TTC549 (cell line): ENCODE data around the gene SHISAL2B.
"Not testable (repeated sequence)": the region's sequence is repeated elsewhere in the genome, so short reads cannot be mapped to it uniquely, and the experiment has no call there.

Experiments used
- FAIRE-seq: peaks from 2 replicates; lab custom pipeline; 2012; peaks lifted over from hg19 to GRCh38; lab: Jason Lieb, UNC

Gene SHISAL2B

GRCh38 chr5:64700765-64701164 lies 10.5 kb downstream of the SHISAL2B start:
- FAIRE-seq = no peak

GRCh38 chr5:64706074-64706473 lies 15.8 kb downstream of the SHISAL2B start:
- not testable (repeated sequence) for FAIRE-seq

GRCh38 chr5:64707191-64707590 lies 16.9 kb downstream of the SHISAL2B start:
- FAIRE-seq = no peak

GRCh38 chr5:64714495-64714894 lies 24.2 kb downstream of the SHISAL2B start:
- FAIRE-seq = not testable (repeated sequence)

- no peak for FAIRE-seq
Measured at GRCh38 chr5:64722588-64722987, 32.3 kb downstream of the SHISAL2B start.

GRCh38 chr5:64727150-64727549 lies 36.8 kb downstream of the SHISAL2B start:
- FAIRE-seq = no peak

- no peak for FAIRE-seq
Measured at GRCh38 chr5:64742411-64742810, 52.1 kb downstream of the SHISAL2B start.

GRCh38 chr5:64742821-64743220 lies 52.5 kb downstream of the SHISAL2B start:
- FAIRE-seq = no peak

- no peak for FAIRE-seq
Measured at GRCh38 chr5:64744914-64745313, 54.6 kb downstream of the SHISAL2B start.

- no peak for FAIRE-seq
Measured at GRCh38 chr5:64746446-64746845, 56.1 kb downstream of the SHISAL2B start.

- FAIRE-seq = no peak
Measured at GRCh38 chr5:64749385-64749784, 59.1 kb downstream of the SHISAL2B start.

GRCh38 chr5:64754066-64754465 lies 63.8 kb downstream of the SHISAL2B start:
- no peak for FAIRE-seq

- no peak for FAIRE-seq
Measured at GRCh38 chr5:64758901-64759300, 68.6 kb downstream of the SHISAL2B start.

GRCh38 chr5:64759960-64760660 lies 69.8 kb downstream of the SHISAL2B start:
- no peak for FAIRE-seq

GRCh38 chr5:64763948-64764503 lies 73.7 kb downstream of the SHISAL2B start:
- no peak for FAIRE-seq

GRCh38 chr5:64765804-64766504 lies 75.7 kb downstream of the SHISAL2B start:
- FAIRE-seq = no peak

GRCh38 chr5:64766941-64767340 lies 76.6 kb downstream of the SHISAL2B start:
- no peak for FAIRE-seq
